Colonic mucosa (tissue), 4 donors: ENCODE measurements around the gene NAP1L1. TPM values are rescaled to one million over a fixed set of nuclear protein-coding genes. Genes with fewer than 3 reads are reported as not detected.

ENCODE experiments used
- DNase-seq: peaks from one replicate; pipeline ENCODE4 v3.0.0-alpha.2; 2020
- H3K27ac ChIP-seq: fragments of 200-600 bp; one replicate; pipeline ENCODE4 v1.8.0; 2021
- H3K27me3 ChIP-seq: fragments of 200-600 bp; one replicate; pipeline ENCODE4 v1.8.0; 2021
- H3K36me3 ChIP-seq: fragments of 200-600 bp; one replicate; pipeline ENCODE4 v1.8.0; 2021
- H3K4me1 ChIP-seq: fragments of 200-600 bp; one replicate; pipeline ENCODE4 v1.8.0; 2021; ENCODE audit warnings: mild to moderate bottlenecking
- H3K4me3 ChIP-seq: fragments of 200-600 bp; one replicate; pipeline ENCODE4 v1.8.0; 2021
- H3K9ac ChIP-seq, 2 donors: one replicate each; pipeline ENCODE4 v1.7.0; 2013; ENCODE audit warnings: control low read depth in 2 of 2, low read depth in 2 of 2, low read length in 2 of 2
- H3K9me3 ChIP-seq: fragments of 200-600 bp; one replicate; pipeline ENCODE4 v1.8.0; 2021
- CTCF ChIP-seq: fragments of 200-600 bp; IDR thresholded peaks from one replicate; pipeline ENCODE4 v1.8.0; 2022; ENCODE audit warnings: antibody characterized with exemption, mild to moderate bottlenecking
- intact Hi-C: fragments of 100-400 bp; cut with DNase I; formaldehyde crosslinking; loops from one replicate; pipeline ENCODE4 v1.14.1; 2022
- total RNA-seq, 2 donors: library from RNA; stranded (reverse); fragmentation: NEBNext Ultra II Directional in 1 of 2; extraction: Animal tissue kit (Norgen Biotek cat#: 25700) in 1 of 2; gene quantifications; one replicate each; pipeline ENCODE4 v1.2.1, GENCODE V29; 2021
- donor health status: healthy.
- donor health status: DM: no; HTN: no; CAD: no.
- donor health status: DM: no; HTN: no; CAD: no.

The NAP1L1 gene
- total RNA-seq, 2 donors from 2014 or later, result 163 to 171 TPM

- H3K9ac ChIP-seq, result no peak overlapping the region
- H3K36me3 ChIP-seq, result no peaks in the 10 kb centered on the region
- no peak for TF ChIP-seq CTCF
- no peaks in the 10 kb centered on the region for H3K4me1 ChIP-seq
- intact Hi-C loops, result no loop called here
- H3K27me3 ChIP-seq, result no peaks in the 10 kb centered on the region
- no peak overlapping the region for H3K4me3 ChIP-seq
- DNase-seq, result no peak
- no peak overlapping the region for H3K27ac ChIP-seq
- H3K9me3 ChIP-seq, result no peaks in the 10 kb centered on the region
These were observed 25.4 kb upstream of the NAP1L1 start for GRCh38 chr12:76109879-76110278.

GRCh38 chr12:76108356-76108755 is 23.9 kb upstream of the NAP1L1 start:
- H3K4me1 ChIP-seq, result no peaks in the 10 kb centered on the region
- no peak overlapping the region for H3K9ac ChIP-seq
- no peaks in the 10 kb centered on the region for H3K9me3 ChIP-seq
- H3K27me3 ChIP-seq, result no peaks in the 10 kb centered on the region
- DNase-seq, result no peak
- no peak overlapping the region for H3K4me3 ChIP-seq
- no peaks in the 10 kb centered on the region for H3K36me3 ChIP-seq
- intact Hi-C loops, result no loop called here
- TF ChIP-seq CTCF, result no peak
- H3K27ac ChIP-seq, result no peak overlapping the region

GRCh38 chr12:76106631-76107030 is 22.1 kb upstream of the NAP1L1 start:
- intact Hi-C loops, result no loop called here
- Histone ChIP-seq H3K4me1 (no peaks in the 10 kb centered on the region), H3K9ac (no peak overlapping the region), H3K27me3 (no peaks in the 10 kb centered on the region), H3K4me3 (no peak overlapping the region), H3K27ac (no peak overlapping the region), H3K36me3 (no peaks in the 10 kb centered on the region), H3K9me3 (no peaks in the 10 kb centered on the region)
- TF ChIP-seq CTCF, result no peak
- no peak for DNase-seq

GRCh38 chr12:76103958-76104357 is 19.5 kb upstream of the NAP1L1 start:
- no peak overlapping the region for H3K27ac ChIP-seq
- no peak for DNase-seq
- H3K27me3 ChIP-seq, result no peaks in the 10 kb centered on the region
- no peaks in the 10 kb centered on the region for H3K9me3 ChIP-seq
- TF ChIP-seq CTCF, result no peak
- H3K4me3 ChIP-seq, result no peak overlapping the region
- intact Hi-C loops, result no loop called here
- H3K9ac ChIP-seq, result no peak overlapping the region
- H3K4me1 ChIP-seq, result no peaks in the 10 kb centered on the region
- no peaks in the 10 kb centered on the region for H3K36me3 ChIP-seq

GRCh38 chr12:76101739-76102385 is 17.4 kb upstream of the NAP1L1 start:
- intact Hi-C loops, result no loop called here

More at GRCh38 chr12:76101739-76102385, 17.4 kb upstream of the NAP1L1 start:
- Histone ChIP-seq H3K27ac (no peak overlapping the region), H3K27me3 (no peaks in the 10 kb centered on the region), H3K4me3 (no peak overlapping the region), H3K4me1 (no peaks in the 10 kb centered on the region), H3K9ac (no peak overlapping the region), H3K36me3 (no peaks in the 10 kb centered on the region), H3K9me3 (no peaks in the 10 kb centered on the region)
- DNase-seq, result no peak
- TF ChIP-seq CTCF, result no peak
